ENCODE results near the gene SPEG.

Gene SPEG

DNA sequence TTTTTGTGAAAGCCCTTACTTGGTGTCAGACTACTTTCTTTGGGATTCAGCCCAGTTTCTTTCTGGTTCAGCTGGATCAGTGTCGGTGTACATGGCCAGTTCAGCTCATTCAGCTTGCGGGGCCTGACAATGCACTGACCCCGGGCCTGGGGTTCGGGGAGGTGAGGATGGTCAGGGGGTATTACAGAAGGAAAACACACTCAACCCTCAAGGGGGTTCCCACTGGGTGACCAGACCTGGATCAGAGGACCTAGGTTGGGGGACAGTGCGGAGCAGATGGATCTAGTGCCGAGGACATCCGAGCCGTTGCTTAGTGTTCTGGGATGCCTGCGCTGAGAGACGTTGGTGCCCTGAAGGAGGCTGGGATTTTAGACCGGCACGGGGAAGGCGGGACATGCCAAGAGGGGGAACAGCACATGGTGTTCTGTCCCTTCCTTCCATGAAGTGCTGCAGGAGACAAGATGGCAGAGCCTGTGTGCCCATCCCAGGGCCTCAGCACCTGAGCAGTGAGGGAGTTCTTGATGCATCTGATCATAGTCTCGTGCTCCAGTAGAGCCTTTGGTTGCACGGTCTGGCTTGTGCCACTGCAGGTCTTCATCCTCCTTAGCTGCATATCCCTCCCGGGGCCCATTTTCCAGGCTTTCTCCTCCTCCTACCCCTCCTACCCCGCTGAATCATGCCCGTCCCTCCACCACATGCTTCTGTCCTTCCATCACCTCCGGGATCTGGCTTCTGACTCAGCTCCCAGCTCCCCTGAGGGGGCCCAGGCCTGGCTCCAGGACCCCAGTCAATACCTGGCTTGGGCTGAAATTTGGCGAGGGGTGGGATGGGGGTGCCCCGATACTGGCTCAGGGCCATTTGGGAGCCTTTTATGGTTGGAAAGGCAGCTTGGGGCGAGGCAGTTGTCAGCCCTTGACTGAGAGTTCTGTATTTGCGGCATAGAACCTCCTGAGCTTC, 18.0 kb downstream of the SPEG start:
- no peak overlapping the region for H3K4me3 ChIP-seq (ENCODE audit: control insufficient read depth, low read depth, low read length)
- TF ChIP-seq, protein P1, sequence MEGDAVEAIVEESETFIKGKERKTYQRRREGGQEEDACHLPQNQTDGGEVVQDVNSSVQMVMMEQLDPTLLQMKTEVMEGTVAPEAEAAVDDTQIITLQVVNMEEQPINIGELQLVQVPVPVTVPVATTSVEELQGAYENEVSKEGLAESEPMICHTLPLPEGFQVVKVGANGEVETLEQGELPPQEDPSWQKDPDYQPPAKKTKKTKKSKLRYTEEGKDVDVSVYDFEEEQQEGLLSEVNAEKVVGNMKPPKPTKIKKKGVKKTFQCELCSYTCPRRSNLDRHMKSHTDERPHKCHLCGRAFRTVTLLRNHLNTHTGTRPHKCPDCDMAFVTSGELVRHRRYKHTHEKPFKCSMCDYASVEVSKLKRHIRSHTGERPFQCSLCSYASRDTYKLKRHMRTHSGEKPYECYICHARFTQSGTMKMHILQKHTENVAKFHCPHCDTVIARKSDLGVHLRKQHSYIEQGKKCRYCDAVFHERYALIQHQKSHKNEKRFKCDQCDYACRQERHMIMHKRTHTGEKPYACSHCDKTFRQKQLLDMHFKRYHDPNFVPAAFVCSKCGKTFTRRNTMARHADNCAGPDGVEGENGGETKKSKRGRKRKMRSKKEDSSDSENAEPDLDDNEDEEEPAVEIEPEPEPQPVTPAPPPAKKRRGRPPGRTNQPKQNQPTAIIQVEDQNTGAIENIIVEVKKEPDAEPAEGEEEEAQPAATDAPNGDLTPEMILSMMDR (conservative IDR thresholded peaks at IDR 0.05; ENCODE audit: control insufficient read depth, insufficient read depth, low read depth, low read length): no peak
- DNase-seq (ENCODE audit: low read depth): peak; percentile 95

GRCh38 chr2:219453671-219454590, 19.3 kb downstream of the SPEG start:
- DNase-seq (ENCODE audit: low read depth): peak; percentile 81
- TF ChIP-seq, protein P1 (conservative IDR thresholded peaks at IDR 0.05; ENCODE audit: control insufficient read depth, insufficient read depth, low read depth, low read length): no peak
- H3K4me3 ChIP-seq (ENCODE audit: control insufficient read depth, low read depth, low read length): no peak overlapping the region

DNA sequence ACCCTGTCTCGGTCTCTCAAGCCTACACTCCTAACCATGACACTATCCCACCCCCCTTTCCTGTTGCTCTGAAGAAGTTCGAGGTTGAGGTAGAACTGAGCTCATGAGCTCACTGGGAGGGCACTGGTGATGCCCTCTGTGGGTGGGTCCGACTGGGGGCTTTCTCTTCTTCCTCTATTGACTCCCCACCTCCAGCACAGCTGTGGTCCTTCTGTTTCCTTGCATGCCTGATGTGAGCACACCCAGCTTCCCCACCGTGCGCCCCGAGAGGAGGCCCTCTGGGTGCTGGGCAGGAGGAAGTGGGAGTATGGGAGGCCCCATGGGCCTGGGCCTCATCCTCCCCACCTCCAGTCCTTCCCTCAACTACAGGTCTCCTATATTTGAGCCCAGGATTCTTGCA, 20.9 kb downstream of the SPEG start:
- no peak overlapping the region for H3K4me3 ChIP-seq (ENCODE audit: control insufficient read depth, low read depth, low read length)
- no peak for DNase-seq (ENCODE audit: low read depth)
- TF ChIP-seq, protein P1 (conservative IDR thresholded peaks at IDR 0.05; ENCODE audit: control insufficient read depth, insufficient read depth, low read depth, low read length): no peak

DNA sequence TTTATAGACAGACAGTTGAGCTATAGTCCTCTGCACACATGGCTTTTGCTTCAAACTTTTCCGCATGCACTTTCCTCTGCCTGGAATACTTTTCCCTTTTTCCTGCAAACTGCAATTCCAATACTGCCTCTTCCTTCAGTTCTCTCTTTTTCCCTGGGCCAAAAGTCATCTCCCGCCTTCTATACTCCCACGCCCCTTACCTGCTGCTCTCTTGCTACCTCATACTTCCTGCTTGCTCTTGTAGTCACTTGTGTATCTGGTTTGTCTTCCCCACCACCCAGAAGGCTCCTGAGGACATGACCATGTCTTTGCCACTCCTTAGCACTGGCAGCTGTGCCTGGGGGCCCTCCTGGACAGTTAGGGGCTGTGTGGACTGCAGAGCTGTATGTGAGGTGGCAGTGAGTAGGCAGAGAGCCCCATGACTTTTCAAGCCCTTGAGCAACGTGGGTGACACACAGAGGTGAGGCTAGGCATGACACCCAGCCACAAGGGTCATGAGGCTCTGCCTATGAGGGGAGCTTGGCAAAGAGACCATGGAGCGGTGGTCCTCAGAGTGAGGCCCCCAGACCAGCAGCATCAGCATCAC, 23.2 kb downstream of the SPEG start:
- no peak overlapping the region for H3K4me3 ChIP-seq (ENCODE audit: control insufficient read depth, low read depth, low read length)
- no peak for DNase-seq (ENCODE audit: low read depth)
- TF ChIP-seq, protein P1 (conservative IDR thresholded peaks at IDR 0.05; ENCODE audit: control insufficient read depth, insufficient read depth, low read depth, low read length): no peak

- H3K4me3 ChIP-seq (ENCODE audit: control insufficient read depth, low read depth, low read length): no peak overlapping the region
- TF ChIP-seq, protein P1 (conservative IDR thresholded peaks at IDR 0.05; ENCODE audit: control insufficient read depth, insufficient read depth, low read depth, low read length): no peak
- no peak for DNase-seq (ENCODE audit: low read depth)
Measured at GRCh38 chr2:219458996-219459395, 24.4 kb downstream of the SPEG start.

Measured in fibroblast of mammary gland (primary cell).